ENCODE data around the gene ITGA2B.

GRCh38 chr17:44360826-44361225 is 28.6 kb downstream of the ITGA2B start:
- TF ChIP-seq EZH2 (IDR thresholded peaks at IDR 0.05; ENCODE audit: insufficient read depth, poor library complexity, severe bottlenecking), result no peak
- TF ChIP-seq EZH2phosphoT487 (IDR thresholded peaks at IDR 0.05; ENCODE audit: insufficient read depth, low read depth), result no peak

Measured in GM23248 (cell line).